CD4-positive, alpha-beta T cell treated with Interleukin-10 for 1 hour (primary cell): Measurements from ENCODE around the gene OR13J1.
"Not testable (repeated sequence)": the region's sequence is repeated elsewhere in the genome, so short reads cannot be mapped to it uniquely, and the experiment has no call there.

Experiments
- DNase-seq: peaks from one replicate; pipeline ENCODE4 v3.0.0-alpha.2; 2020

Gene OR13J1, protein sequence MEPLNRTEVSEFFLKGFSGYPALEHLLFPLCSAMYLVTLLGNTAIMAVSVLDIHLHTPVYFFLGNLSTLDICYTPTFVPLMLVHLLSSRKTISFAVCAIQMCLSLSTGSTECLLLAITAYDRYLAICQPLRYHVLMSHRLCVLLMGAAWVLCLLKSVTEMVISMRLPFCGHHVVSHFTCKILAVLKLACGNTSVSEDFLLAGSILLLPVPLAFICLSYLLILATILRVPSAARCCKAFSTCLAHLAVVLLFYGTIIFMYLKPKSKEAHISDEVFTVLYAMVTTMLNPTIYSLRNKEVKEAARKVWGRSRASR

DNA sequence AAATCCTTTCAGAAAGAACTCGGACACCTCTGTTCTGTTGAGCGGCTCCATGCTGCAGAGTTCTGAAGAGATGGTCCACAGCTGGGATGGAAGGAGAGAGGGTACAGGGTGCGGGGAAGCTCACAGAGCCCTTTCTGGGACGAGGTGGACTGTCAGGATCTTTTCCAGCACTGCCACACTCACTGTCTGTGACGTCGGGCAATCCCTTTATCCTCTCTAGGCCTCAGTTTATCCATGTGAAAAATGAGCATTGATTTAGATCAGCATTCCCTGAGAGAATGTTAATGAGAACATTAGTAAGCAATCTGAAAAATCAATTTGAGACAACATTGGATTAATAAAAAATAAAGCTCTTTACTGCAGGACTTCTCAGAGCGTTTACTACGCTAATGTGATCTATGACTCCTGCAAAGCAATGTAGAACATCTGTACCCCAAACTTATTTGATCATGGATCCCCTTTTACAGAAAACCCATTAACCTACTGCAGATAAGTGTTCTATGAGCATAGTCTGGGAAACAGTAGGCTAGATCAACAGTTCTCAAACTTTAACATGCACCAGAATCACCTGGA is at the start of gene OR13J1:
TSS of gene OR13J1 (minus strand) at position 51 of the 573 bp plus-strand sequence. CDS start at position 51, 0 bp downstream.
- no peak for DNase-seq

GRCh38 chr9:35919212-35920008 is 49.2 kb upstream of the OR13J1 start:
- DNase-seq = no peak

DNA sequence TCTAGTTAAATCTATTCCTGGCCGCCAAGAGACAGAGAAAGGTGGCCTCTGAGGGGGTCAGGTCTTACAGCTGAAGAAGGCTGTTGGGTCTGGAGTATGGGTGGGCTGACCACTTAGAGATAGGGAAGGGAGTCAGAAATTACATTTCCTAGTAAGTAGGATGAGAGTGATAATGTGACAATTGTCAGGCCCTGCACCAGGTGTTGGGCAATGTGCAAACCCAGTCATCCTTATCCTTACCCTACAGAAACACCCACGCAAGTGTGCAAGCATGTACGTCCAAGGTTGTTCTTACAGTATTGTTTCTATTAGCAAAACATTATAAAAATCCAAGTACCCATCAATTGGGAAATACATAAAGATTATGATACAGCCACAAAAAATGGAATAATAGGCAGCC is 48.6 kb upstream of the OR13J1 start:
- no peak for DNase-seq

- no peak for DNase-seq
These were observed 47.1 kb upstream of the OR13J1 start for GRCh38 chr9:35917261-35917660.

DNA sequence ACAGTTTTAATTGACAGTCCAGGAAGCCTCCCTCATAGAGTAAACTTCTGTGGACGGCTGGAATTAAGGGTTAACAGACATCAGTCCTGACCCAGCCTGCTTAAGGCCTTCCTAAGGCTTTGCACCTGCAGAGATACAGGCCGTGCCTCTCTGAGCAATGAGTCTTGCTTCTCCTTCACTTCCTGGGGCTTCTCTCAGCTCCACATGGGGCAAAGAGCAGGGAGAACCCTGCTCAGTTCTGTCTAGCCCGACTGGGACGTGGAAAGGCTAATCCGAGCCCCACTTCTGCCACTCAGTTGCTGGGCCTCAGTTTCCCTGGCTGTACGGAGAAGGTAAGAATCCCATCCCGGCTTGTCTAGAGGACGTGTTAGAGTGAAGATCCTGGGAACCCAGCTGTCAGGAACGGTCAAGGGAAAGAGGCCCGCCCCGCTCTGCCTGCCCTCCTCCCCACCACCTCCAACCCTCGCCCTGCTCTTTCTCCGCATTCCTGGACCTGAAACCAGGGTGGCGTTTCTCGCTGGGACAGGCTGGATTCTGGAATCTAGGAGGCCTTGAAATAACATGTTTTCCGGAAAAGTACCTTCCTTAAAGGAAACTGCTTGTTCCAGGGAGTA is 45.6 kb upstream of the OR13J1 start:
- DNase-seq = no peak

DNA sequence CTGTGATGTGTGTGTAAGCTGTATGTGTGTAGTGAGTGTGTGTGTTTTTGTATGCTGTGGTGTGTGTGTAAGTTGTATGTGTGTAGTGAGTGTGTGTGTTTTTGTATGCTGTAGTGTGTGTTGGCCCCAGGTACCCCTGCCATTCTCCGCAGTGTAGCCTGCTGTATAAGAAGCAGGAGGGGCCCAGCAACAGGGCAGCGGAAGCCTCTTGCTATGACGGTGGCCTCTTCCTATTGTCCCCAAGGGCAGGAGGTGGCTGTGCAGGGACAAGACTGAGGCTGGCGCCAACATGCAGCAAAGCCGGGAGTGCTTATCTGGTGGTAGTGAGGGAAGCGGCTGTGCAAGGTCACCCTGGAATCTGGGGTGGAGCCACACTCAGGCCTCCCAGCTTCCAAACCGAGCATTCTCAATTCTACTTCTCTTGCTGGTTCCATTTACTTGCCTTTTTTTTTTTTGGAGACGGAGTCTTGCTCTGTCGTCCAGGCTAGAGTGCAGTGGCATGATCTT is 44.2 kb upstream of the OR13J1 start:
- DNase-seq = peak; percentile 22

- not testable (repeated sequence) for DNase-seq
These were observed 43.2 kb upstream of the OR13J1 start for GRCh38 chr9:35913429-35913828.

DNA sequence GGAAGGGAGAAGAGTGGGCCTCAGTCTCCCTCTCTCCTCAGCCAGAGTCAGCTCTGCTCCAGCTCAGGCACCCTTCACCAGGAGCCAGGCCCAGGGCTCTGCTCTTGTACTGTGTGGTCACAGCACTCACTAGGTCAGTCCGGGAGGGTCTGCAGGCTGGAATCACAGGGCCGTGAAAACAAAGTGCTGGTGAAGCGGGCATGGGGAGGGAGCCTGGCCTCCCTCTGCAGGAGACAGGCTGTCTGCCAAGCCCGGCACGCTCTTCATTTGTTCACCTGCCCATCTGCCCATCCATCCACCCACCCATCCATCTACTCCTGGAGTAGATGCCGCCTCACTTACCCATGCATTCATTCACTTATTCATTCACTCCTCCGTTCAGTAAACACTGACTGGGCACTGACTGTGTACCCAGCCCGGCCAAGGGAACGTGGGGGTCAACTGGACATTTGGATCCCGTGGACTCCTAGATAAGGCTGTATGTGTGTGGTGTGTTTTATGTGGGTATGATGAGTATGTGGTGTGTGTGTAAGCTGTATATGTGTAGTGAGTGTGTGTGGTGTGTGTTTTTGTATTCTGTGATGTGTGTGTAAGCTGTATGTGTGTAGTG is 42.7 kb upstream of the OR13J1 start:
- DNase-seq = no peak

GRCh38 chr9:35911690-35912089 is 41.5 kb upstream of the OR13J1 start:
- no peak for DNase-seq

DNA sequence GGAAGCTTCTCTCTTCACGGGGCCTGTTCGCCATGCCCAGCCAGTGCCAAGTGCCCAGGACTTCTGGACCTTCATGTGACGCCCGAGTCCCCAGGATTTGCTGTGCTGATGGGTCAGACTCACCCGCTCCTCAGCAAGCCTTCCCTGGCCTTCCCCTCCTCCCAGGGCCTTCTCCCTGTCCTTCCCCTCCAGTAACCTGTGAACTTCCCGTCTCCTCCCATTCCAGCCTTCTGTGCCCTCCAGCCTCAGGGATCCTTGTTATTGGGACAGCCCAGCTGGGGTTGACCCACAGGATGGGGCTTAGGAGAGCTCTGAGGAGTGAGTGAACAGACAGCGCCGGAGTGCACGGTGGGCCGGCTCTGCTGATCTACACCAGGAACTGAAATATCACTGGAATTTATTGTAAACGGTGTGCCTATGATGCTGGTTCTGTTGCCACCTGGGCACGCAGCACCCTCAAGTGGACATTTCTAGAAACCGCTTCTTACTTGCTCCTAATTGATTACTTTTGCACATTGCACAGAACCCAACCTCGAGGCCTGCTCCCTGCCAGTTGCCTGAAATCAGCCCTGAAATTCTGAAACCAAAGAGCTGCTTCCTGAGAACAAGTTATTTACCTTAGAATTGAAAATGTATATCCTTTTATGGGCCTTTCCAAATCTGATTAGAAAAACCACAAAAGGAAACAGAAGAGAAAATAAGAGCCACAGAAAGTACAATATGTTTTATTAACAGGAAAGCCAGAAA is 40.6 kb upstream of the OR13J1 start:
- DNase-seq = peak; percentile 65

DNA sequence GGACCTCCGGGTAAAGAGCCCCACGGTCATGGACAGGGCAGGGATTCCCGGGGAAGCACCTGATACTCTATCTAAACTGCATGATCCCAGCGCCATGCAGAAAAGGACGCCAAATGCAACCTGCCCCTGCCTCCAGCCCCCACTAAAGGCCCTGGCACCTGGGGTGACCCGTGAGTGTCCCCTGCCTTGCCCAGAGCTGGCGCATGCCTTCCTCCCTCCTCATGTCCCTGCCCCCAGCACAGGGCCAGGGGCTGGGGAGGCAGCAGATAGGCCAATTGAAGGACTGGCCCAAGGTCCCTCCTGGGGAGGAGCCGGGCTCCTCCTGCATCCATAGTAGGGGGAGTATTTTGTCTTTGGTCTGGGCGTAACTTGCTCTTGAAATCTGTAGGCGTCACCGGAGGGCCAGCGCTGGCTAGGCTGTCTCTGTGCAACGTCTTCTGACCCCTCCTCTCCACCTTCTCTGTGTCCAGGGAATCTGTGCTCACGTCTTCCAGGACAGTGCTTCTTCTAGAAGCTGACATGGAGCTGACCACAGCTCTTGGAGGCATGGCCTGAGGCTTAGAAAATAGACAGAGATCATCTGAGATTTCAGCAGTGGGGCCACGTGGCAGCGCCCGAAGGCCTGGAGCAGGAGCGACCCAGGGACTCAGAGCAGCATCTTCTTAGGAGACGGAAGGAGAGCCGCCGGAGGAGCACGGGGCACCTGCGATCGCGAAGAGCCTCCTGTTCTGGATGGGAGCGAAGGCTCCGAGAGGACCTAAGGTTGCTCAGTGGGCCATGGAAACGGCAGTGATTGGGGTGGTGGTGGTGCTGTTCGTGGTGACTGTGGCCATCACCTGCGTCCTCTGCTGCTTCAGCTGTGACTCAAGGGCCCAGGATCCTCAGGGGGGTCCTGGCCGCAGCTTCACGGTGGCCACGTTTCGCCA is 39.7 kb upstream of the OR13J1 start:
- DNase-seq = no peak

GRCh38 chr9:35909274-35909673 is 39.1 kb upstream of the OR13J1 start, which contains the start of gene SPAAR:
Gene SPAAR, plus strand, starts transcription at chr9:35909490. Its CDS starts 974 bp downstream, at chr9:35910464.
- DNase-seq = no peak

DNA sequence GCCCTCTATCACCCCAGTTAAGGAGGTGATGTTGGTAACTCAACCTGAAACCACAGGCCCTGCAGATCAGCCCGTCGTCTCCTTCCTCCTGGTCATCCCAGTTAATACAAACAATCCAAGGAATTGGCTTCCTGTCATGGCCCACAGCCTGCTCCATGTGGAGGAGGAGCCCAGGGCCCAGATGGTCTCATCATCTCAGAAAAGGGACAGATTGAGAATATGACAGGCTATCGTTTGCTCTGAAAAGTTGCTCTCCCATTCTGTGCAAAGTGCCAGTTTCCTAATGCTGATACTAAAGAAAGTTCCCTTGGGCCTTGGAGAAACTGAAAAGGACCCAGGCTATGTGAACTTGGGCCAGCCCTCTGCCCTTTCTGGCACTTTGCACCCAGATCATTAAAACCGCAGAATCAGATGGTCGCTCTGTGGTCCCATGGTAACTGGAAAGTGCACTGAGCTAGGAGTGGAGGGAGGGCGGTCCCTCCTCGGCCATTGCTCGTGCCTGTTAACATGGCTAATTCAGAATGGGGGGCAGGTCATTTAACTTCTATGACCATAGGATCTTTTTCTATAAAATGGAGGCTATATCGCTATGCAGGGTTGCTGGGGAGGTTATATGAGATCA is 38.4 kb upstream of the OR13J1 start:
- DNase-seq = no peak

DNA sequence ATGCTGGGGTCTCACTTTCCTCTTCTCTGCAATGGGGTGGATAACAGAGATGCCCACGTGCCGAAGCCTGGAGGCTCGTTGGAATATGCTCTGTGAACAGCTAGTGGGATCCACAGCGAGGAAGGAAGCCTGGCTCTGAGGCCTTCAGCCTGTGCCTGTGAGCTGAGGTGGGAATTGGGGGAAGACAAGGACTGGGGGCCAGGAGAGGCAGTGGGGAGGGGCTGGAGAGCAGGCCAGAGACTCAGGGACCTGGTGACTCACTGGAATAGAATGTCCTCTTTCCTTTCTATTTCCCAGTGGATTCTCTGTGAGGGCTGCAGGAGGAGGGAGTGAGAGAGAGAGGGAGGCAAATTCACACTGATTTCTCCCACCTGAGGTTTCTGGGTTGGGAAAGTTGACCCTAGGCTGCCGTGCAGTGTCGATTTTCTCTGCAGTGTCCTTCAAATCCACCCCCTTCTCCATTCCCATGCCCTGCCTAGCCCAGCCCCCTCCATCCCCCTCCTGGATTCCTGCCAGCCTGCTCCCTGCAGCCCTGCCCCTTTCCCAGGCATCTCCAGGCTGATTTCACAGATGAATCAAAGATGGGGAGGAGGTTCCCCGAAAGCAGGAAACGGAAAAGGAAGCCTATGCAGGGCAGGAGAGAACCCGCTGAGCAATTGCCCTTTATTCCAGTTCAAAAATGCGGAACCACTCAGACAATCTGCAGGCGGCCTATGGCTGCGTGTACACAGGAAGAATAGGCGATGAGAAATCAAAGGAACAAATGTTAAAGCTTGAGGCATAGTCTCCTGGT is 37.7 kb upstream of the OR13J1 start:
- peak; percentile 14 for DNase-seq

DNA sequence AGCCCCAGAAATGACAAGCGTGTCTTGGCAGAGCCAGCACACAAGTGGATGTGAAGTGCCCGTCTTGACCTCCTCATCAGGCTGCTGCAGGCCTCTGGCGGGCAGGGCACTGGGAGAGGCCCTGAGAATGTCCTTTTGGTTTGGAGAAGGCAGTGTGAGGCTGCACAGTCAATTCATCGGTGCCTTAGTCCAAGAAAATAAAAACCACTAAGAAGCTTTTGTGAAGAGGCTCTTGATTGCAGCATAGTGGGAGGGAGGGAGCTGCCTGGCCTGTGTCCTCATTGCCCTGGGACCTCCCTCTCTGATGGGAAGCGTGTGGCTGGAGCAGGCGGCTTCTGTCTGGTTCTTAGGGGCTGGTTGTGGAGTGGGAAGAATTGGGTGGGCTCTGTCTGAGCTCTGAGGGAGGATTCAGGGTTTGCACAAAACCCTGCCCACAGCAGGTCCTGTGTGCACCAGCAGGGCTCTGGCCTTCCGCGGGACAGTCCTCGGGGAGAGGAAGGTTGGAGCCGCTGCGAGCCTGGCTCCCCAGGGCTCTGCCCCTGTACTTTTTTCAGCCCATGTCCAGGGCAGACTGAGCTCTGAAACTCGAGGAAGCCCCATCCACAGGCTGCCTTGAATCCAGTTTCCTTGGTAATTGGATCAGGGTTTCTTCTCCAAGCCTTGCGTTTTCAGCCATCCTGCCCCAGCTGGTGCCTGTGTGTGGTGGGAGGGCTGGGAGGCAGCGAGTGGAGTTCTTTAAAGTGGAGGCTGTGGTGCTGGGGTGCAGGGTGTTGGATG is 36.9 kb upstream of the OR13J1 start:
- DNase-seq = no peak

- no peak for DNase-seq
These were observed 35.9 kb upstream of the OR13J1 start, which contains the start of gene HRCT1 for GRCh38 chr9:35905912-35906679. Gene HRCT1, plus strand, starts transcription at chr9:35906202. Its CDS starts 86 bp downstream, at chr9:35906288.

DNA sequence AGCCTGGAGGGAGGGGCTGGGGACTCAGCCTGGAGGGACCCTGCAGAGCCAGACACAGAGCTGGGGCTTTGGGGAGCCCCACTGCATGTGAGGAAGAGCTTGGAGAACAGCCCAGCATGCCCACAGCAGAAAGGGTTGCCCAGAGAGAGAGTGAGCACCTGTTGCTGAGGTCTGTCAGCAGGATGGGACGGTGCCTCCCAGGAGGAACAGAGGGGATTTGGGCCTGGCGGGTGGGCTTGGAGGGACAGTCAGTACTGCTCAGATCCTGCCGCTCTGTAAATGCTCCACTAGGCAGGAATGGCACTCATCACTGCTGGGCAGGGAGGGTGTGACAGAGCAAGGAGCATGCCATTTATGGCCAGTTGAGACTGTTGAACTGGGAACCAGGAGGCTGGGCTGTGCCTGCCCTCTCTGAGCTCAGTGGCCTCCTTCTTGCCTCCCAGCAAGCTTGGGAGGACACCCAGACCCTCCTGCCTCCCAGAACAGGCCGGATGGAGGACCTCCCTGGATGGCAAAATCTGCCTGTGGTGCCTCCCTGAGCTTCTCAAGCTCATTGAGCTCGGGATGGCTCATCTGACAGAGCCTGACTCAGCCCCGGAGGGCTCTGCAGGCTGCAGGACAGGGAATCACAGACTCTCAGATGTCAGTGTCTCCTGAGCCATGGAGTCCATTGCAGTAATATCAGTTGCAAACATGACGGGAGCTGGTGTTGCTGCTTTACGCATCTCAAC is 35.0 kb upstream of the OR13J1 start:
- DNase-seq = no peak
